ENCODE data around the gene NXPE3. TPM values are rescaled to one million over a fixed set of nuclear protein-coding genes. Genes with fewer than 3 reads are reported as not detected.

The NXPE3 gene
- total RNA-seq, 4 donors from 2014 or later: 8.9 to 15.5 (median 12.5) TPM

DNA sequence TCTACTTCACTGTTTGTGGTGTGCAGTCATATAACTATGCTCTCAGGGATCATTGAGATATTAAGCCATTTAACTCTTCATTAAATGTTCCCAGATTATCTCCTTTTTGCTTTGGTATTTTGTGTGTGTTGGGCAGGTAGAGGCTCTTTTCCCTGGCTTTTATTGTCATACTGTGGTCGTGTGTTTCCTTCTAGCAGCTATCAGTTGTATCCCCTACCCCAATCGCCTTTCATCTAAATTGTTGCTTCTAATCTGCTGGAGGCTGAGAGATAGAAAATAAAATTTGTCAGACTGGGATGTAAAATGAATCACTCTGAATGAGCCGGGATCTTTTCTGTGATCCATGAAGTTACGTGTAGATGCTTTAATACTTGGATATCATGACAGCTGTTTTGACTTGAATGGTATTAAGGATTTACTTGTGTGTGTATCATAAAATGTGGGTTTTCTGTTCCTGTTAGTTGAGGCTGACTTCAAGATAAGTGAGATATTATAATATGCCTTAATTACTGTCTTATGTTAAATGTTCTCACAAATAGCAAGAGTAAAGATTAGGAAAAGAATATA is 79.5 kb downstream of the NXPE3 start:
- TF ChIP-seq, protein P1, sequence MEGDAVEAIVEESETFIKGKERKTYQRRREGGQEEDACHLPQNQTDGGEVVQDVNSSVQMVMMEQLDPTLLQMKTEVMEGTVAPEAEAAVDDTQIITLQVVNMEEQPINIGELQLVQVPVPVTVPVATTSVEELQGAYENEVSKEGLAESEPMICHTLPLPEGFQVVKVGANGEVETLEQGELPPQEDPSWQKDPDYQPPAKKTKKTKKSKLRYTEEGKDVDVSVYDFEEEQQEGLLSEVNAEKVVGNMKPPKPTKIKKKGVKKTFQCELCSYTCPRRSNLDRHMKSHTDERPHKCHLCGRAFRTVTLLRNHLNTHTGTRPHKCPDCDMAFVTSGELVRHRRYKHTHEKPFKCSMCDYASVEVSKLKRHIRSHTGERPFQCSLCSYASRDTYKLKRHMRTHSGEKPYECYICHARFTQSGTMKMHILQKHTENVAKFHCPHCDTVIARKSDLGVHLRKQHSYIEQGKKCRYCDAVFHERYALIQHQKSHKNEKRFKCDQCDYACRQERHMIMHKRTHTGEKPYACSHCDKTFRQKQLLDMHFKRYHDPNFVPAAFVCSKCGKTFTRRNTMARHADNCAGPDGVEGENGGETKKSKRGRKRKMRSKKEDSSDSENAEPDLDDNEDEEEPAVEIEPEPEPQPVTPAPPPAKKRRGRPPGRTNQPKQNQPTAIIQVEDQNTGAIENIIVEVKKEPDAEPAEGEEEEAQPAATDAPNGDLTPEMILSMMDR (IDR thresholded peaks at IDR 0.05; ENCODE audit: low read depth): no peak

- TF ChIP-seq, protein P1 (IDR thresholded peaks at IDR 0.05; ENCODE audit: low read depth): no peak
Measured at GRCh38 chr3:101859882-101860448, 81.0 kb downstream of the NXPE3 start.

GRCh38 chr3:101861212-101861788 is 82.3 kb downstream of the NXPE3 start:
- TF ChIP-seq, protein P1 (IDR thresholded peaks at IDR 0.05; ENCODE audit: low read depth): no peak

DNA sequence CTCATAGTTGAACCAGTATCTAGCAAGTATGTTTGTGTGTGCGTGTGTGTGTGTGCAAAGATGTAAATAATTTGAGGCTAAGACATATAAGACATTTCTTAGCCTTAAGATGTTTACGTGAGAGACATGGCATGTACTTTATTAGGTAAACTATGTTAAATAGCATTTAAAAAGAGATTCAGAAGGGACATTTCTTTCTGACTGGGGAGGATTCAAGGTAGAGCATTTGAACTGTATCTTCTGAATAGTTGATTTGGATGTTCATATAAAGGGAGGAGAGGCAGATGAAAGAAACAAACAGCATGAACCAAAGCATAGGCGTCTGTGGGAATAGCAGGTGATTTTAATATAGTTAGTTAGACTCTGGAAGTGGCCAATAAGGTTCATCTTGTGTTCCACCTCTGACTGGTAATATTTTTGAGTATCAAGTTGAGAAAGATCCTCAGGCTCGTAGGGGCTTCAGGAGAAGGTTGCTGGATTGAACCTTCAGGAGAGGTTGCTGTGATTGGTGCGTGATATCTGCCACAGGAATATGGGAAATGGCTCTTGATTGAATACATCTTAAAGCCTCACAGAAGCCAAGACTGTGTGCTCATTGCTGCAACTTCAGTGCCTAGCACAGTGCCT is 82.9 kb downstream of the NXPE3 start:
- TF ChIP-seq, protein P1 (IDR thresholded peaks at IDR 0.05; ENCODE audit: low read depth): no peak

DNA sequence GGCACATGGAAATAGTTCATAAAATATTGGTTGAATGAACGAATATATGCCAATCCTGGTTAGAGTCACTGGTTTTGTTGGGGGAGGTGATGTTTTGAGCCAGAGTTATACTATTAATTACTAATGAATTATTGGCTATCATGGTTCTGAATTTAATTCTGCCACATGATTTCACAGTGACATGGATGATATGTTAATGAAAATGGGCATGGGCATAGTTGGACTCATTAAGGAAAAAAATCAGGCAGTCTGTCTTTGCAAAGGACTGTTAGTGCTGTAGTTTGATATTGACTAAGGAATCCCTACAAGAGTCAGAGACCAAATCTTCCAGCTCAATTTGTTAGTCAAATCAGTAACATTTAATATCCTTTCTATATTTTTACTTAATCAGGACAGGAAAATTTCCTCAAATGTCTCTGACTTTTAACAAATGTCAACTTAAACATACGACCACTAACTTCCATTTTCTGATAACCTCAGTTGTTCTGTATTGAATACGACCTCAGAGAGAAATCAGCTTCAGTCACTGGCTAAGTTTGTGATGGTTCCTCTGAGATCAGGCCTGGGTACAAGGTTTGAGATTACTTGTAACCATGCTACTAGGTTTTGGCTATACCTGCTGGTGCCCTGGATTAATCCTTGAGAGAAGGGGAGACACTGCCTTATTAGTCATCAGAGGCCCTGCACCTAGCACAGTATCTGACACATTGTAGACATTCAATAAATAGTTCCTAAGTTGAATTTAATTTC is 83.6 kb downstream of the NXPE3 start:
- TF ChIP-seq, protein P1 (IDR thresholded peaks at IDR 0.05; ENCODE audit: low read depth): no peak

DNA sequence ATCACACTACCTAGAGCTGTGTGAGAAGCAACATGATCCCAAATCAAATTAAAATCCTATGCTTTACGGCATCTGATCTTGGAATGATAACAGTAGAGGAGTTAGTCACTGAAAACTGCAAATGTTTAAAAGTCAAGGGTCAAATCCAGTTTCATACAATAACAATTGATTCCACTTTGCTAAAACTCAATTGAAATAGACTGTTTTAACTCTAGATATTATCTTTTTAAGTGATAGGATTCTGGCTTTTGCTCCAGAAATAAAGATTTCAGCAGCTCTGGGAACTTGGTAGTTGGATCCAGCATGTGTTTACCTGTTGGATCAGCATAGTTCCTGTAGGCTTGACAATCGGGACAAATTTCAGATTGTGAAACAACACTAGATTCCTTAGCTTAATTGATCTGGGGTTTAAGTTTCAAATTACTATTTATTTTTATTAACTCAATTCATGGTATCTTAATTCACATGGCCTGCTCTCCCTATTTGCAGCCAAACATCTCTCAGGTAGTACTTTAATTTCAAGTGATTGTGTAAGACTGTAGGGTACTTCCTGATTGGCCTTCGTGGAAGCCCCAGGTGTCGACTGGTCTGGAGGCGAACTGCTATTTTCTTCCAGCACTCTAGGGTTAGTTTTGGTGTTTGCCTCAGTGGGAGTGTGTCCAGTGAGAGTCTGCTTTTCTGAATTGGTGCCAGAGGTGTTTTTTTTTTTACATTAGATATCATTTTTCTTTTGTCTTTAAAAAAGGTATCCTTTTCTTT is 86.9 kb downstream of the NXPE3 start:
- TF ChIP-seq, protein P1 (IDR thresholded peaks at IDR 0.05; ENCODE audit: low read depth): no peak

Data from subcutaneous adipose tissue (tissue), 4 donors.